ENCODE data around the gene BMPR1B.

DNA sequence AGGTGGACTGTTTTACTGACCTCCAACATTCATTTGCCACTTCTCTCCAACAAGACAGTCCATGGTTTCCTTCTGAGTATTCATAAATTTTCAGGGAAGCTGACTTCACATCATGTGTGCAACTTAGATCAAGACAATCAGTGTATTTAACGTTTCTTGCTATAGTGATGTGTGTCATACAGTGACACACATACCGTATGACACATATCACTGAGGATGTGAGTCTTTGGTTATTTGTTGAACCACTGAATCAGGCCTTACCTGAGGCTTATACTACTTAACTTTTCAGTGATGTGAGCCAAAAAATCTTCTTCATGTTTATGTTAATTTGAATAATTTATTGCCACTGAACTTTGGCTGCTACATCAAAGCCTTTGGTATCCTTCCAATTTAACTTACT lies 166.8 kb downstream of the BMPR1B start:
- TF ChIP-seq, protein P1, sequence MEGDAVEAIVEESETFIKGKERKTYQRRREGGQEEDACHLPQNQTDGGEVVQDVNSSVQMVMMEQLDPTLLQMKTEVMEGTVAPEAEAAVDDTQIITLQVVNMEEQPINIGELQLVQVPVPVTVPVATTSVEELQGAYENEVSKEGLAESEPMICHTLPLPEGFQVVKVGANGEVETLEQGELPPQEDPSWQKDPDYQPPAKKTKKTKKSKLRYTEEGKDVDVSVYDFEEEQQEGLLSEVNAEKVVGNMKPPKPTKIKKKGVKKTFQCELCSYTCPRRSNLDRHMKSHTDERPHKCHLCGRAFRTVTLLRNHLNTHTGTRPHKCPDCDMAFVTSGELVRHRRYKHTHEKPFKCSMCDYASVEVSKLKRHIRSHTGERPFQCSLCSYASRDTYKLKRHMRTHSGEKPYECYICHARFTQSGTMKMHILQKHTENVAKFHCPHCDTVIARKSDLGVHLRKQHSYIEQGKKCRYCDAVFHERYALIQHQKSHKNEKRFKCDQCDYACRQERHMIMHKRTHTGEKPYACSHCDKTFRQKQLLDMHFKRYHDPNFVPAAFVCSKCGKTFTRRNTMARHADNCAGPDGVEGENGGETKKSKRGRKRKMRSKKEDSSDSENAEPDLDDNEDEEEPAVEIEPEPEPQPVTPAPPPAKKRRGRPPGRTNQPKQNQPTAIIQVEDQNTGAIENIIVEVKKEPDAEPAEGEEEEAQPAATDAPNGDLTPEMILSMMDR (IDR thresholded peaks at IDR 0.05; ENCODE audit: low read length) = no peak
- no peak for TF ChIP-seq EZH2 (optimal IDR thresholded peaks at IDR 0.05; ENCODE audit: low read depth, low read length)

Data from MM.1S (cell line).